ENCODE data around the gene FRMD4A.

The FRMD4A gene

GRCh38 chr10:14062528-14063260 is 268.0 kb downstream of the FRMD4A start:
- H3K4me3 ChIP-seq (ENCODE audit: low read length): no peak overlapping the region
- peak; percentile 35 for DNase-seq (ENCODE audit: low read depth)
- TF ChIP-seq, protein P1, sequence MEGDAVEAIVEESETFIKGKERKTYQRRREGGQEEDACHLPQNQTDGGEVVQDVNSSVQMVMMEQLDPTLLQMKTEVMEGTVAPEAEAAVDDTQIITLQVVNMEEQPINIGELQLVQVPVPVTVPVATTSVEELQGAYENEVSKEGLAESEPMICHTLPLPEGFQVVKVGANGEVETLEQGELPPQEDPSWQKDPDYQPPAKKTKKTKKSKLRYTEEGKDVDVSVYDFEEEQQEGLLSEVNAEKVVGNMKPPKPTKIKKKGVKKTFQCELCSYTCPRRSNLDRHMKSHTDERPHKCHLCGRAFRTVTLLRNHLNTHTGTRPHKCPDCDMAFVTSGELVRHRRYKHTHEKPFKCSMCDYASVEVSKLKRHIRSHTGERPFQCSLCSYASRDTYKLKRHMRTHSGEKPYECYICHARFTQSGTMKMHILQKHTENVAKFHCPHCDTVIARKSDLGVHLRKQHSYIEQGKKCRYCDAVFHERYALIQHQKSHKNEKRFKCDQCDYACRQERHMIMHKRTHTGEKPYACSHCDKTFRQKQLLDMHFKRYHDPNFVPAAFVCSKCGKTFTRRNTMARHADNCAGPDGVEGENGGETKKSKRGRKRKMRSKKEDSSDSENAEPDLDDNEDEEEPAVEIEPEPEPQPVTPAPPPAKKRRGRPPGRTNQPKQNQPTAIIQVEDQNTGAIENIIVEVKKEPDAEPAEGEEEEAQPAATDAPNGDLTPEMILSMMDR (IDR thresholded peaks at IDR 0.05; ENCODE audit: insufficient read depth, low read depth, low read length, missing control alignments): no peak

DNA sequence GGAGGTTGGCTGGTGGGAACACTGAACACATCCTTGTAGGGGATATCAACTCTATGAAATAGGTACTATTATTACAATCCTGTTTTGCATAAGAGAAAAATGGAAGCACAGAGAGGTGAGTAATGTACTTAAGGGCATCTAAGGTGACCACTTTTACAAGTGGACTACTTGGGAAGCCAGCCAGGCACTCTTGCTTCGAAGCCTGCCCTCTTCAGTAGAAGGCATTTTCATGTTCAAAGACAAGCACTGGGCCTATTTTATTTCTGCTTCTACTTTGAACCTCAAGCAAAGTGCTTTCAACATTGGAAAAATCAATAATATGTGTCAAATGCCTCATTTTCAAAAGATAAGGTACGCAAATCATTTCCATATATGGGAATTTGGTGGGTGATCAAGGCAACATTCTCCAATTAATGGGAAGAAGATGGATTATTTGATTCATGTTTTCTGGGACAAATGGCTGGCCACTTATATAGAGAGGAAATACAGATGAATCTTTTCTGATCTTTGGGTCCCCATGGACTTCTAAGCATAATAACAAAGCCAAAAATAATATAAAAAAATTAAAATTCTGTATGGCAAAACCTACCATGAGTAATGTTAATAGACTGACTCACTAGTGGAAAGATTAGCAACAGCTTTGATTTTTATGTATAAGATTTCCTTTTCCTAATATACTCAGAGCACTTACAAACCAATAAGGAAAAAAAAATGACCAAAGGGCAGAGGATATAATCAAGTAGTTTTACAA is 270.2 kb downstream of the FRMD4A start:
- TF ChIP-seq, protein P1 (IDR thresholded peaks at IDR 0.05; ENCODE audit: insufficient read depth, low read depth, low read length, missing control alignments): no peak
- no peak for DNase-seq (ENCODE audit: low read depth)
- no peak overlapping the region for H3K4me3 ChIP-seq (ENCODE audit: low read length)

DNA sequence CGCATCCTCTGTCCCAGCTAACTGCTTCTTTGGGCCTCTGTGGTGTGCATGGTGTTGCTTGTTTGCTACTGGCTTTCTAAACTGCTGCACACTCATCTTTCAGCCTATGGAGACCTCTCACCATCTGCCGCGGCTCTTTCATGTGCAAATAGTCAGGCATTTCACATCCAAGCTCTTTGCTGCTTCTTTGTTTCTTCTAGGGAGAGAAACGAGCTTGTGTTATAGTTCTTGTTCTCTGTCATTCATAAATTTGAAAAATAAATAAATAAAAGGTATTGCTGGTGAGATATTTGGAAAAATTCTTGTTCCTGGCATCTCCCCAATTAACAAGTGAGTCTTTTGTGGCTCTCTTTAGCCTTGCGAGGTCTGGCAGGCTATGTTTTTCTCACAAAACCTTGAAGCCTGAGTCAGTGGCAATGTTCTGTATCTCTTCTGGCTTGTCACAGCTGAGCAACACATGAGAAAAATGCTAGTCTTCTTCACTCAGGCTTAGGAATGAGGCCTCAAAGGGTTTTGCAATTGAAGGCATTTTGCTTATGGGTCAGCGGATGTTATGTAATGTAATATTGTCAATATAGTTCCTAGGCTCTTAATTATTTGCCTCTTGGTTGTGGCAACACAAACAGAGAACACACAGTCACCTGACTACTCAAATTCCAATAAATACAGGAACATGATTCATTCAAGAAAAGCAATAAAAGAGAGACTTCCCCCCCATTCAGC is 274.0 kb downstream of the FRMD4A start:
- TF ChIP-seq, protein P1 (IDR thresholded peaks at IDR 0.05; ENCODE audit: insufficient read depth, low read depth, low read length, missing control alignments): no peak
- DNase-seq (ENCODE audit: low read depth): peak; percentile 39

DNA sequence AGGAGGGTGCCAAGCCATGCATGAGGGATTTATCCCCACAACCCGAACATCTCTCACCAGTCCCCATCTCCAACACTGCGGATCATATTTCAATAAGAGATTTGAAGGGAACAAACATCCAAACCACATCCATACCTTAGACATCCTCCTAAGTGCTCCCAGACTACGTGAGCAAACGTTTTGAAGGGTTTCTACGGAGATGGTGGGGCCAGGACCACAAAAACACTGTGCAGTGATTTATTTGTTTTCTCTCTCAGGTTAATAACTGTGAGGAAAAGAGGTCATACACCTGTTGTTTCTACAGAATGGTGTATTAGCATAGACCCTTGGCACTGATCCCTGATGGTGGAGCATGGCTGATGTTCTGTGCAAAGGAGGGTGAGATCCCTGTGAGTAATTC is 277.8 kb downstream of the FRMD4A start:
- no peak for DNase-seq (ENCODE audit: low read depth)
- H3K4me3 ChIP-seq (ENCODE audit: low read length): no peak overlapping the region
- TF ChIP-seq, protein P1 (IDR thresholded peaks at IDR 0.05; ENCODE audit: insufficient read depth, low read depth, low read length, missing control alignments): no peak

More for the DNA sequence above, 274.0 kb downstream of the FRMD4A start:
- no peak overlapping the region for H3K4me3 ChIP-seq (ENCODE audit: low read length)

GRCh38 chr10:14050598-14050997 is 280.1 kb downstream of the FRMD4A start:
- no peak overlapping the region for H3K4me3 ChIP-seq (ENCODE audit: low read length)
- no peak for DNase-seq (ENCODE audit: low read depth)
- TF ChIP-seq, protein P1 (IDR thresholded peaks at IDR 0.05; ENCODE audit: insufficient read depth, low read depth, low read length, missing control alignments): no peak

DNA sequence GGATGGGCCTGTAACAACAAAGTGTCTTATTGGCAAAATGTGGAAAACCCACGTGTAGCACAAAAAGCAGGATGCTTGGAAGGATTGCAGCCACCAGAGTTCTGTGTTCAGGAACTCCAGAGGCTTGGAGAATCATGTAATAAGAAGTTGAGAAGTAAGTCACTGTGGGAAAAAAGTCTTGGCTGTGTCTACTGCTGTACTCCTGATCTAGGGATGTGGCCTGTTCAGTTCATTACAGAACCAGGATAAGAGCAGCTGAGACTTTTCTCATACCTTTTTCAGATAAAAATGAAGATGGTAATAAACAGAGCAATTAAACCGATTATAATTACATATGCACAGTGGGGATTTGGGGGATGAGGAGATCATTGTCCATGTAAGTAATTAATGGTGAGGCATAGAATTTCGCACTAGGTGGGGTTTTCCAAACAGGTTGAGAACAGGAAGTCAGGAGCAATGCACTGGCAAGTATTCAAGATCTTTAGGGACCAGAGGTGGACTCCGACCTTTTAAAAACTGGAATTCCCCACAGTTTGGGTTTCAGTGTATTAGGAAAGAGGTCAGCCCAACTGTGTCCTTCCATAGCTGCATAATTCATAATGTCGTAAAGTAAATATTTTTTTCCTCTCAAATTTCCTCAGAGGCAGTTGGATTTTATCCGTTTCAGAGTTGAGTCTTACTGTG is 281.7 kb downstream of the FRMD4A start:
- H3K4me3 ChIP-seq (ENCODE audit: low read length): no peak overlapping the region
- TF ChIP-seq, protein P1 (IDR thresholded peaks at IDR 0.05; ENCODE audit: insufficient read depth, low read depth, low read length, missing control alignments): no peak
- DNase-seq (ENCODE audit: low read depth): no peak

All from epithelial cell of esophagus (primary cell).